ENCODE results near the gene TAF12.

DNA sequence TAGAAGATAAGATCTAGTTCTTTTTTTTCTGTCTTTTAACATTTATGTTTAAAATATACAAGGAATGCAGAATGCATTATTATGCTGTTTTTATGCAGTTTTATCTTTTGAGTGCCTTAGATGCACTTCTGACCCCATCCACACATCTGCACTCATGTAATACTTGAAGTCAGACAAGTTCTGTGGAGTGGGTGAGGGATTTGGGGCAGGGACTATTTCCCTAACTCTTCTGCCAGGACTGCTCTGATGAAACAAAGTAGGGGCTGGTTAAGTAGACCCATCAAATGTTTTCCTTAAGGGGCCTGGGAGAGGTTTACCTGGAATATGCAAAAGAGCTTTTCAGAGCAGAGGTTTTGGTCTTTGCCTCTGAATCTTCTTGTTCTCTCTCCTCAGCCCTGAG lies 78.6 kb downstream of the TAF12 start:
- TF ChIP-seq CTCF (IDR thresholded peaks at IDR 0.05 in 8 of 11, conservative IDR thresholded peaks at IDR 0.05 in 3 of 11) (no peak), POLR2A (IDR thresholded peaks at IDR 0.05) (no peak), POLR2AphosphoS5 (IDR thresholded peaks at IDR 0.05) (no peak)

Data from spleen (tissue), 7 donors.